Fibroblast of the aortic adventitia (primary cell): Measurements from ENCODE around the gene NCAPH2. TPM values are rescaled to one million over a fixed set of nuclear protein-coding genes. Genes with fewer than 3 reads are reported as not detected.

Experiments
- DNase-seq: peaks from one replicate; pipeline ENCODE4 v3.0.0-alpha.2; 2010; ENCODE audit warnings: low read depth
- H3K4me3 ChIP-seq: 2 replicates; pipeline ENCODE4 v1.5.1; 2011; ENCODE audit warnings: low read depth, mild to moderate bottlenecking, control low read depth, low read length, moderate library complexity
- CTCF ChIP-seq: IDR thresholded peaks from 2 replicates; pipeline ENCODE4 v1.5.1; 2011; ENCODE audit warnings: mild to moderate bottlenecking, low read length, control low read depth, inconsistent platforms; ENCODE audit not compliant: insufficient read depth
- total RNA-seq: library from RNA; depleted of rRNA; stranded (reverse); fragments of >200 nt; gene quantifications from 2 replicates; pipeline ENCODE4 v1.2.3, GENCODE V29; 2012; ENCODE audit warnings: low replicate concordance

NCAPH2 gene
- total RNA-seq, 1 donor = 49.1 TPM

GRCh38 chr22:50463188-50463900 is 44.7 kb upstream of the NCAPH2 start:
- no peak for DNase-seq
- H3K4me3 ChIP-seq = no peak overlapping the region
- TF ChIP-seq CTCF = no peak

- H3K4me3 ChIP-seq = no peak overlapping the region
- no peak for DNase-seq
- TF ChIP-seq CTCF = no peak
Observed at GRCh38 chr22:50464451-50464850, 43.6 kb upstream of the NCAPH2 start.

- H3K4me3 ChIP-seq = no peak overlapping the region
- no peak for DNase-seq
- no peak for TF ChIP-seq CTCF
Observed at GRCh38 chr22:50465066-50465930, 42.7 kb upstream of the NCAPH2 start.

- no peak for DNase-seq
- H3K4me3 ChIP-seq = no peak overlapping the region
- TF ChIP-seq CTCF = no peak
Observed at GRCh38 chr22:50467341-50467740, 40.7 kb upstream of the NCAPH2 start.

- DNase-seq = no peak
- no peak for TF ChIP-seq CTCF
- no peak overlapping the region for H3K4me3 ChIP-seq
Observed at GRCh38 chr22:50467773-50468440, 40.1 kb upstream of the NCAPH2 start.

- H3K4me3 ChIP-seq = no peak overlapping the region
- no peak for DNase-seq
- no peak for TF ChIP-seq CTCF
Observed at GRCh38 chr22:50468626-50469025, 39.4 kb upstream of the NCAPH2 start.
